Activated CD4-positive, alpha-beta T cell treated with anti-CD3 and anti-CD28 coated beads for 1 hour (primary cell): Measurements from ENCODE around the gene DNMT3A.

Experiments
- DNase-seq: peaks from one replicate; pipeline ENCODE4 v3.0.0-alpha.2; 2020

The DNMT3A gene

DNA sequence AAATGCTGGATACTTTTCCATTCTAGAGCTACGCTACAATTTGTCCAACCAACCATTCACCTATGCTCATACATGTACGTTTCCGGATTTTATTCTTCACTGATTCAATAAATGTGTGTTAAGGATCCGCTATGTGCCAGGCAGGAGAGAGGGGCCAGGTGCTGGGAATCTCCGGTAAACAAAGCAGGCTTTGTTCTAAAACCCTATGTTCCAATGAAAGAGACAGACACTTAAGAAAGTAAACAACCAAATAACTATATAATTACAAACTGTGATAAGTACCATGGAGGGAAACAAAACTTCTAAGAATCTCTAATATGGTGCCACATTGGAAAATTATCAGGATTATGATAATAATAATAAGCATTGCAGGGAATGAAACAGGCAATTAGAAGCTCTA, 151.2 kb downstream of the DNMT3A start:
- no peak for DNase-seq

GRCh38 chr2:25188405-25188804, 153.3 kb downstream of the DNMT3A start:
- no peak for DNase-seq

- DNase-seq, result no peak
Measured at GRCh38 chr2:25187729-25188350, 153.9 kb downstream of the DNMT3A start.

DNA sequence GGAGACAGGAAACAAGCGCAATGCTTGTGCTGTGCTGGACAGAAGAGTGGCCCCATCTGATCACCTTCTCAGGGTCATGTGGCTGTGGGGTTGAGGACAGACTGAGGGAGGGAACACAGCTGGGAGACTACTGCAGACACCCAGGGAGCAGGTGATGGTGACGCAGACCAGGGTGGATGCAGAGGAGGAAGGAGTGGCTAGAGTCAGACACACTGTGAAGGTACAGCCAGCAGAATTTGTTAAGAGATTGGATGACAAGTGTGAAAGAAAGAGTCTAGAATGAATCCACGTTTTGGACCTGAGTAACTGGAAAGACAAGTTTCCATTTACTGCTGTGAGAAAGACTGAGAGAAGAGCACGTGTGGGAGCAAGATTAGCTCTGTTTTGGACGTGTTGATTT, 157.5 kb downstream of the DNMT3A start:
- DNase-seq, result no peak

- DNase-seq, result no peak
Measured at GRCh38 chr2:25178976-25179375, 162.7 kb downstream of the DNMT3A start.
